Right atrium auricular region (tissue), 2 donors: Measurements from ENCODE around the gene ELMO1. TPM values are rescaled to one million over a fixed set of nuclear protein-coding genes. Genes with fewer than 3 reads are reported as not detected.

ENCODE experiments used
- DNase-seq: peaks from one replicate; pipeline ENCODE4 v3.0.0-alpha.2; 2019; ENCODE audit warnings: low spot score
- H3K27ac ChIP-seq, 2 donors: fragments of 200-600 bp; sonication (generic); 1 replicate in 1 of 2; 2 replicates in 1 of 2; pipeline ENCODE4 v1.5.1; 2016 to 2019
- H3K27me3 ChIP-seq, 2 donors: fragments of 200-600 bp; sonication (generic); one replicate each; pipeline versions ENCODE4 v1.5.1 to v1.6.0; 2017 to 2019
- H3K36me3 ChIP-seq: fragments of 200-600 bp; sonication (generic); one replicate; pipeline ENCODE4 v1.5.1; 2016
- H3K4me1 ChIP-seq, 2 donors: fragments of 200-600 bp; sonication (generic); one replicate each; pipeline versions ENCODE4 v1.5.1 to v1.6.0; 2017 to 2019
- H3K4me3 ChIP-seq, 2 donors: fragments of 200-600 bp; sonication (generic); 1 replicate in 1 of 2; 2 replicates in 1 of 2; pipeline ENCODE4 v1.5.1; 2017 to 2019; ENCODE audit warnings: mild to moderate bottlenecking in 1 of 2, moderate library complexity in 1 of 2
- H3K9me3 ChIP-seq, 2 donors: fragments of 200-600 bp; sonication (generic); one replicate each; pipeline ENCODE4 v1.5.1; 2019
- total RNA-seq, 2 donors: library from RNA; depleted of rRNA; stranded (reverse); fragments of >200 nt; gene quantifications; one replicate each; pipeline ENCODE4 v1.1.0, GENCODE V29; 2016
- TF ChIP-seq, protein P1 (sequence below), 2 donors: fragments of 200-600 bp; sonication (generic); IDR thresholded peaks; one replicate each; pipeline ENCODE4 v1.5.1; 2019; ENCODE audit warnings: antibody characterized with exemption in 2 of 2

The ELMO1 gene
- total RNA-seq, 2 donors from 2014 or later: 24.4 to 45.1 TPM

DNA sequence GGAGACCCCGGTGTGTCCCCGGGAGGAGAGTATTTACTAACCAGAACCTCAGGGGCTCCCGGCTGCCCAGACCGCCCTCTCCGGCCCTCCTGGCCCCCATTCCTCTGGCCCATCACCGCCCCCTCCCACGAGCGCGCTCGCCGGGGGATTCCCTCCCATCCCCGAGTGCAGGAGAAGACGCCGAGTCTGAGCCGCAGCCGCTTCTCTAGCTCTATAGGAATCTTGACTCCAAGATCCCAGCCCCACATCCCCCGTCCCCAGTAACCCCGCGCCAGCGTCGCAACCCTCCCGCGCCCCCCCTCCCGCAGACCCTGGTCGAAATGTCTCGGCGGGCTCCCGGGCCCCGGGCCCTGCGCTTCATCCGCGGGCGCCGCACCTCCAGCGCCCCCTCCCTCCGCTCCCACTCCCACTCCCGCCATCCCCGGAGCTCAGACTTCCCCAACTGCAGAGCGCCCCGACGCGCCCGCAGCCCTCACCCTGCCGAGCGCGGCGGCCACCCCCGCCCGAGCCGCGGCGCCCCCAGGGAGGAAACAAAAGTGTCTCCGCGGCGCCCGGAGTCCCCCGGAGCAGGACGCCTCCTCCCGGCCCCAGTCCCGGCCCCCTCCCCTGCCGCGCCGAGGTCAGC is 541 bp downstream of the ELMO1 start:
- TF ChIP-seq, protein P1, sequence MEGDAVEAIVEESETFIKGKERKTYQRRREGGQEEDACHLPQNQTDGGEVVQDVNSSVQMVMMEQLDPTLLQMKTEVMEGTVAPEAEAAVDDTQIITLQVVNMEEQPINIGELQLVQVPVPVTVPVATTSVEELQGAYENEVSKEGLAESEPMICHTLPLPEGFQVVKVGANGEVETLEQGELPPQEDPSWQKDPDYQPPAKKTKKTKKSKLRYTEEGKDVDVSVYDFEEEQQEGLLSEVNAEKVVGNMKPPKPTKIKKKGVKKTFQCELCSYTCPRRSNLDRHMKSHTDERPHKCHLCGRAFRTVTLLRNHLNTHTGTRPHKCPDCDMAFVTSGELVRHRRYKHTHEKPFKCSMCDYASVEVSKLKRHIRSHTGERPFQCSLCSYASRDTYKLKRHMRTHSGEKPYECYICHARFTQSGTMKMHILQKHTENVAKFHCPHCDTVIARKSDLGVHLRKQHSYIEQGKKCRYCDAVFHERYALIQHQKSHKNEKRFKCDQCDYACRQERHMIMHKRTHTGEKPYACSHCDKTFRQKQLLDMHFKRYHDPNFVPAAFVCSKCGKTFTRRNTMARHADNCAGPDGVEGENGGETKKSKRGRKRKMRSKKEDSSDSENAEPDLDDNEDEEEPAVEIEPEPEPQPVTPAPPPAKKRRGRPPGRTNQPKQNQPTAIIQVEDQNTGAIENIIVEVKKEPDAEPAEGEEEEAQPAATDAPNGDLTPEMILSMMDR (IDR thresholded peaks at IDR 0.05): no peak
- Histone ChIP-seq H3K9me3 (no peaks in the 10 kb centered on the region), H3K4me3 (peak overlapping the region; percentile 75 to 79), H3K27ac (peak overlapping the region; percentile 86 to 91), H3K4me1 (peaks cover 0 to 21% of the 10 kb centered on the region in 2 donors), H3K27me3 (no peaks in the 10 kb centered on the region), H3K36me3 (no peaks in the 10 kb centered on the region)
- DNase-seq: no peak

DNA sequence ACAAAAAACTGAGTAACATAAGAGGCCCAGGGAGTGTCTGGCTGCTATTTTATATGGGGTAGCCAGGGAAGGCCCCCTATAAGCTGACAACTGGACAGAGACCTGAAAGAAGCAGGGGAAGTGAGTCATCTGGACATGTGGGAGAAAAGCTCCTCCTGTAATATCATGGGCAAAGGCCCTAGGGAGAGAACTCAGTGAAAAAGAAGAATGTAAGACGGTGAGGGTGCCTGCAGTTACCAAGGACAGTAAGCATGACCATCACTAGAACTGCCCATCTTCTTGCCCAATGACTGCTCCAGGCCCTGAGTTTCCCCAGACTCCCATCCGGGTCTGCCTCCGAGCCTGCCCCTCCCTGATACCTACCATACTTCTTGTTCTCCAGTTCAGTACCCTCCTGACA is 2.3 kb downstream of the ELMO1 start:
- Histone ChIP-seq H3K36me3 (no peaks in the 10 kb centered on the region), H3K4me1 (peaks cover 0 to 38% of the 10 kb centered on the region in 2 donors), H3K9me3 (no peaks in the 10 kb centered on the region), H3K27ac (peak overlapping the region; percentile 28 to 86), H3K27me3 (no peaks in the 10 kb centered on the region), H3K4me3 (no peak overlapping the region)
- TF ChIP-seq, protein P1 (IDR thresholded peaks at IDR 0.05): no peak
- DNase-seq: no peak

DNA sequence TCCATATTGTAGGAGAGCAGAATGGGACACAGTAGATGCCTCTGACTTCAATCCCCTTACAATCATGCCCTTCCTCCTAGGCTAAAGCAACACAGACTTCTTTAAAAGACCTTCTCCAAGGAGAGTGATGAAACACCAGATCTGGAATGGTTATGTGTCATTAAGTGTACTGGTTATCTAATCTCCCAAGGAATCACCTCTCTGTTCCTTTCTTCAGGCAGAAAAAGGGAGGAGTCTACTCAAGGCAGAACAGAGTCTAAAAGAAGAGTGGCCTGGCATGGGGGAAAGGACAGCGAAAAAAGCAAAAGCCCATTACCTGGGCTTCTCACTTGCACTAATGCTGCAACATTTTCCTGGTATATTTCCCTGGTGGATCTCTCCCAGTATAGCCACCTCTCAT is 2.9 kb downstream of the ELMO1 start:
- H3K27me3 ChIP-seq: no peaks in the 10 kb centered on the region
- no peaks in the 10 kb centered on the region for H3K9me3 ChIP-seq
- H3K4me1 ChIP-seq: peaks cover 0 to 44% of the 10 kb centered on the region in 2 donors
- no peak for DNase-seq
- peak overlapping the region in 1 of 2 donors; percentile 37 for H3K27ac ChIP-seq
- H3K36me3 ChIP-seq: no peaks in the 10 kb centered on the region
- TF ChIP-seq, protein P1 (IDR thresholded peaks at IDR 0.05): no peak
- H3K4me3 ChIP-seq: no peak overlapping the region

DNA sequence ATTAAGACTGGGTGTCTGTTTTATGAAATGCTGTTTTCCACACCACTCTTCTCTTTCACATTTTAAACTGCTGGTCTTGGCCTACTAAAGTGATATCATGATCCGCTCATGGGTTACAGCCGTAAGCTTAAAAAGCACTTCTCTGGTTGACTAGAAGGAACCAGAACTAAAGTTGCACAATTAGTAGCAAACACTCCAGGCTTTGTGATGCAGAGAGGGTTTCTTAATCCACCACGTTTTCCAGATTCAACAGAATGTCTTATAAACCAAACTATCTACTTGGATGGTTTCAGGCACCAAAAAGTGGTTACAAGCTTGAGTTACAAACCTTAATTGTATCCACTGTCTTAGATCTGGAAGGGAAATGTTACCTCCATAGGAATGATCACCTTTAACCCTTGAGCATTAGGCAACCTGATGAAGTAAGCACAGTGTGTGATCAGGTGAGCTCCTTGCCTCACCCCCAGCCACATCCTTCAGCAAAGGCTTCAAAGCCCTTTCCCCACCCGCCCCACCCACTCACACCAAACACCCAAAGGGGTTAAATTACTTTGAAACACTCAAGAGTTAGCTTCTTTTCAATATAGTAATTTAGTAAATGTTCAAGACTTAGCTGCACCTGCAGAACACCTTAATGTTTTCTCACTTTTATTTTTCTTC is 3.5 kb downstream of the ELMO1 start:
- Histone ChIP-seq H3K9me3 (no peaks in the 10 kb centered on the region), H3K36me3 (no peaks in the 10 kb centered on the region), H3K27me3 (no peaks in the 10 kb centered on the region), H3K27ac (peak overlapping the region in 1 of 2 donors; percentile 37), H3K4me3 (no peak overlapping the region), H3K4me1 (peaks cover 0 to 49% of the 10 kb centered on the region in 2 donors)
- TF ChIP-seq, protein P1 (IDR thresholded peaks at IDR 0.05): no peak
- DNase-seq: no peak

DNA sequence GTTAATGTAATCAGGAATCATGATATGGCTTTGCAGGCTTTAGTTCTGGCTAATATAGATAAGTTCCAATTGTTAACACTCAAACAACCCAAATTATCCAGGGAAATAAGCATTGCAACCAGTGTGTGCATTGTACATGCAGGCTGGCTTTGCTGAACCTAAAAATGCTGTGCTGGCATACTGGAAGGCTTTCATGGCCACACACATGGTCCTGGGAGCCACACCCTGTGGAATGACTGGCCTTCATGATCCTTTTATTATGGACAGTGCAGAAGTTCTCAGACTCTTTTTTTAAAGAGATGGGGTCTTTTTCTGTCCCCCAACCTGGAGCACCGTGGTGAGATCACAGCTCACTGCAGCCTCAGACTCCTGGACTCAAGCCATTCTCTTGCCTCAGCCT is 5.0 kb downstream of the ELMO1 start:
- no peak overlapping the region for H3K4me3 ChIP-seq
- peaks cover 0 to 57% of the 10 kb centered on the region in 2 donors for H3K4me1 ChIP-seq
- no peak overlapping the region for H3K27ac ChIP-seq
- H3K9me3 ChIP-seq: no peaks in the 10 kb centered on the region
- no peak for DNase-seq
- TF ChIP-seq, protein P1 (IDR thresholded peaks at IDR 0.05): no peak
- no peaks in the 10 kb centered on the region for H3K36me3 ChIP-seq
- H3K27me3 ChIP-seq: no peaks in the 10 kb centered on the region
